Vagina (tissue), 2 donors: ENCODE results near the gene CTR9. TPM values are rescaled to one million over a fixed set of nuclear protein-coding genes. Genes with fewer than 3 reads are reported as not detected.

Source experiments
- DNase-seq, 2 donors: peaks; one replicate each; pipeline ENCODE4 v3.0.0-alpha.2; 2017; ENCODE audit errors: extremely low spot score in 2 of 2
- H3K27ac ChIP-seq: fragments of 200-600 bp; sonication (generic); one replicate; pipeline ENCODE4 v1.5.1; 2019
- H3K27me3 ChIP-seq: fragments of 200-600 bp; sonication (generic); one replicate; pipeline ENCODE4 v1.5.1; 2019
- H3K36me3 ChIP-seq, 2 donors: fragments of 200-600 bp; sonication (generic); one replicate each; pipeline ENCODE4 v1.5.1; 2017 to 2019
- H3K4me1 ChIP-seq: fragments of 200-600 bp; sonication (generic); one replicate; pipeline ENCODE4 v1.5.1; 2019
- H3K4me3 ChIP-seq, 2 donors: fragments of 200-600 bp; sonication (generic); 1 replicate in 1 of 2; 2 replicates in 1 of 2; pipeline ENCODE4 v1.5.1; 2016 to 2019
- H3K9me3 ChIP-seq: fragments of 200-600 bp; sonication (generic); one replicate; pipeline ENCODE4 v1.5.1; 2019
- CTCF ChIP-seq, 3 experiments: fragments of 450-650 bp in 2 of 3; fragments of 200-600 bp in 1 of 3; sonication (generic) in 1 of 3; IDR thresholded peaks; one replicate each; pipeline ENCODE4 v1.5.1; 2017 to 2019; ENCODE audit warnings: antibody characterized with exemption in 3 of 3, mild to moderate bottlenecking in 2 of 3, moderate library complexity in 2 of 3
- POLR2A ChIP-seq, 2 donors: fragments of 450-650 bp; IDR thresholded peaks; one replicate each; pipeline ENCODE4 v1.6.1; 2017; ENCODE audit warnings: antibody characterized with exemption in 2 of 2, mild to moderate bottlenecking in 2 of 2, moderate library complexity in 2 of 2
- POLR2AphosphoS5 ChIP-seq, 2 donors: sonication (generic); formaldehyde crosslinking; IDR thresholded peaks; one replicate each; pipeline ENCODE4 v1.9.0; 2017; ENCODE audit warnings: antibody characterized with exemption in 2 of 2, mild to moderate bottlenecking in 2 of 2, low read depth in 1 of 2; ENCODE audit not compliant: insufficient read depth in 1 of 2
- intact Hi-C: fragments of 100-400 bp; cut with DNase I; formaldehyde crosslinking; loops from one replicate; pipeline ENCODE4 v1.15.1; 2023
- total RNA-seq: library from RNA; depleted of rRNA; stranded (reverse); fragments of >200 nt; gene quantifications from one replicate; pipeline ENCODE4 v1.2.3, GENCODE V29; 2016

The CTR9 gene
- total RNA-seq, 1 donor from 2014 or later, result 20.6 TPM

- no peaks in the 10 kb centered on the region for H3K27me3 ChIP-seq
- peak overlapping the region; percentile 84 to 92 for H3K4me3 ChIP-seq
- DNase-seq, result no peak
- H3K27ac ChIP-seq, result peak overlapping the region; percentile 91
- H3K36me3 ChIP-seq, result peaks cover 0 to 26% of the 10 kb centered on the region in 2 donors
- peaks cover 14% of the 10 kb centered on the region for H3K4me1 ChIP-seq
- intact Hi-C loops, result loop anchor here (2.0 kb wide), 1 partner anchor 57 kb away; the partner anchor contains the start of gene EIF4G2
- TF ChIP-seq POLR2AphosphoS5 (IDR thresholded peaks at IDR 0.05; ENCODE audit: insufficient read depth in 1 of 2, low read depth in 1 of 2) (no peak), CTCF (IDR thresholded peaks at IDR 0.05) (no peak), POLR2A (IDR thresholded peaks at IDR 0.05) (no peak)
- no peaks in the 10 kb centered on the region for H3K9me3 ChIP-seq
Measured at GRCh38 chr11:10751581-10751940, 515 bp downstream of the CTR9 start.

- Histone ChIP-seq H3K4me3 (peak overlapping the region; percentile 84 to 92), H3K36me3 (peaks cover 0 to 31% of the 10 kb centered on the region in 2 donors), H3K9me3 (no peaks in the 10 kb centered on the region), H3K27me3 (no peaks in the 10 kb centered on the region), H3K27ac (peak overlapping the region; percentile 91), H3K4me1 (peaks cover 14% of the 10 kb centered on the region)
- TF ChIP-seq POLR2A (IDR thresholded peaks at IDR 0.05), result no peak
- TF ChIP-seq POLR2AphosphoS5 (IDR thresholded peaks at IDR 0.05; ENCODE audit: insufficient read depth in 1 of 2, low read depth in 1 of 2), result no peak
- TF ChIP-seq CTCF (IDR thresholded peaks at IDR 0.05), result no peak
- intact Hi-C loops, result no loop called here
- no peak for DNase-seq
Measured at GRCh38 chr11:10752061-10752460, 1.0 kb downstream of the CTR9 start.

- Histone ChIP-seq H3K27ac (no peak overlapping the region), H3K4me3 (peak overlapping the region in 1 of 2 donors; percentile 84), H3K9me3 (no peaks in the 10 kb centered on the region), H3K27me3 (no peaks in the 10 kb centered on the region), H3K36me3 (peaks cover 0 to 36% of the 10 kb centered on the region in 2 donors), H3K4me1 (peaks cover 14% of the 10 kb centered on the region)
- intact Hi-C loops, result no loop called here
- TF ChIP-seq POLR2A (IDR thresholded peaks at IDR 0.05), result no peak
- no peak for TF ChIP-seq CTCF (IDR thresholded peaks at IDR 0.05)
- no peak for TF ChIP-seq POLR2AphosphoS5 (IDR thresholded peaks at IDR 0.05; ENCODE audit: insufficient read depth in 1 of 2, low read depth in 1 of 2)
- no peak for DNase-seq
Measured at GRCh38 chr11:10752486-10752885, 1.4 kb downstream of the CTR9 start.

- no peaks in the 10 kb centered on the region for H3K9me3 ChIP-seq
- peaks cover 0 to 56% of the 10 kb centered on the region in 2 donors for H3K36me3 ChIP-seq
- no peaks in the 10 kb centered on the region for H3K27me3 ChIP-seq
- no peak overlapping the region for H3K27ac ChIP-seq
- intact Hi-C loops, result no loop called here
- H3K4me3 ChIP-seq, result no peak overlapping the region
- TF ChIP-seq CTCF (IDR thresholded peaks at IDR 0.05) (no peak), POLR2AphosphoS5 (IDR thresholded peaks at IDR 0.05; ENCODE audit: insufficient read depth in 1 of 2, low read depth in 1 of 2) (no peak), POLR2A (IDR thresholded peaks at IDR 0.05) (no peak)
- DNase-seq, result no peak
- no peaks in the 10 kb centered on the region for H3K4me1 ChIP-seq
Measured at GRCh38 chr11:10758957-10759356, 7.9 kb downstream of the CTR9 start.

- no peak for DNase-seq
- H3K4me3 ChIP-seq, result no peak overlapping the region
- no peaks in the 10 kb centered on the region for H3K4me1 ChIP-seq
- TF ChIP-seq POLR2AphosphoS5 (IDR thresholded peaks at IDR 0.05; ENCODE audit: insufficient read depth in 1 of 2, low read depth in 1 of 2) (no peak), CTCF (IDR thresholded peaks at IDR 0.05) (no peak), POLR2A (IDR thresholded peaks at IDR 0.05) (no peak)
- no peaks in the 10 kb centered on the region for H3K9me3 ChIP-seq
- H3K27me3 ChIP-seq, result no peaks in the 10 kb centered on the region
- H3K27ac ChIP-seq, result no peak overlapping the region
- intact Hi-C loops, result no loop called here
- H3K36me3 ChIP-seq, result peaks cover 0 to 41% of the 10 kb centered on the region in 2 donors
Measured at GRCh38 chr11:10761085-10761698, 10.1 kb downstream of the CTR9 start.
